Ishikawa (cell line): Measurements from ENCODE around the gene GATM.

Experiments used
- CEBPB ChIP-seq: IDR thresholded peaks from 2 replicates; pipeline ENCODE4 v1.6.1; 2012
- CREB1 ChIP-seq: IDR thresholded peaks from 2 replicates; pipeline ENCODE4 v1.6.1; 2012; ENCODE audit warnings: low read depth
- EGR1 ChIP-seq: IDR thresholded peaks from 2 replicates; pipeline ENCODE4 v1.6.1; 2012
- EP300 ChIP-seq: IDR thresholded peaks from 2 replicates; pipeline ENCODE4 v1.6.1; 2012; ENCODE audit warnings: borderline replicate concordance
- FOXM1 ChIP-seq: IDR thresholded peaks from 2 replicates; pipeline ENCODE4 v1.6.1; 2012; ENCODE audit warnings: low read depth, borderline replicate concordance
- MAX ChIP-seq: IDR thresholded peaks from 2 replicates; pipeline ENCODE4 v1.6.1; 2012
- NFIC ChIP-seq: IDR thresholded peaks from 2 replicates; pipeline ENCODE4 v1.6.1; 2012
- RAD21 ChIP-seq: IDR thresholded peaks from 2 replicates; pipeline ENCODE4 v1.6.1; 2012; ENCODE audit warnings: low read depth
- REST ChIP-seq: IDR thresholded peaks from 2 replicates; pipeline ENCODE4 v1.6.1; 2012; ENCODE audit warnings: low read depth, mild to moderate bottlenecking
- TAF1 ChIP-seq: IDR thresholded peaks from 2 replicates; pipeline ENCODE4 v1.6.1; 2012; ENCODE audit warnings: low read depth, mild to moderate bottlenecking
- TCF12 ChIP-seq: IDR thresholded peaks from 2 replicates; pipeline ENCODE4 v1.6.1; 2012; ENCODE audit warnings: low read depth
- TEAD4 ChIP-seq: IDR thresholded peaks from 2 replicates; pipeline ENCODE4 v1.6.1; 2012
- USF1 ChIP-seq: IDR thresholded peaks from 2 replicates; pipeline ENCODE4 v1.6.1; 2012
- YY1 ChIP-seq: IDR thresholded peaks from 2 replicates; pipeline ENCODE4 v1.6.1; 2012; ENCODE audit warnings: low read depth
- ZBTB7A ChIP-seq: IDR thresholded peaks from 2 replicates; pipeline ENCODE4 v1.6.1; 2012; ENCODE audit warnings: low read depth

Gene GATM

GRCh38 chr15:45363334-45363733 lies 15.0 kb downstream of the GATM start:
- TF ChIP-seq ZBTB7A (no peak), RAD21 (no peak), TEAD4 (no peak), TAF1 (no peak), CEBPB (no peak), USF1 (no peak)

- TF ChIP-seq TCF12 = no peak
- no peak for TF ChIP-seq CEBPB
- TF ChIP-seq ZBTB7A = no peak
- TF ChIP-seq YY1 = no peak
- no peak for TF ChIP-seq FOXM1
- no peak for TF ChIP-seq TAF1
- no peak for TF ChIP-seq MAX
- TF ChIP-seq EP300 = no peak
- no peak for TF ChIP-seq TEAD4
- TF ChIP-seq RAD21 = no peak
These were observed 15.9 kb downstream of the GATM start for GRCh38 chr15:45362419-45362818.

- TF ChIP-seq NFIC (no peak), USF1 (no peak), EP300 (no peak), MAX (no peak), TAF1 (no peak), REST (no peak), RAD21 (no peak), TEAD4 (no peak), ZBTB7A (no peak), CEBPB (no peak)
These were observed 16.5 kb downstream of the GATM start for GRCh38 chr15:45361878-45362277.

- no peak for TF ChIP-seq NFIC
- no peak for TF ChIP-seq USF1
- no peak for TF ChIP-seq EGR1
- no peak for TF ChIP-seq FOXM1
These were observed 22.5 kb downstream of the GATM start for GRCh38 chr15:45355860-45356259.

- TF ChIP-seq CREB1 = no peak
- no peak for TF ChIP-seq ZBTB7A
- no peak for TF ChIP-seq NFIC
- no peak for TF ChIP-seq FOXM1
- TF ChIP-seq TEAD4 = no peak
- TF ChIP-seq TAF1 = no peak
- TF ChIP-seq REST = no peak
- TF ChIP-seq CEBPB = no peak
- TF ChIP-seq USF1 = no peak
- TF ChIP-seq EGR1 = no peak
- no peak for TF ChIP-seq RAD21
- no peak for TF ChIP-seq TCF12
- TF ChIP-seq MAX = no peak
- no peak for TF ChIP-seq EP300
- no peak for TF ChIP-seq YY1
These were observed 23.6 kb downstream of the GATM start for GRCh38 chr15:45354711-45355110.

- no peak for TF ChIP-seq FOXM1
- no peak for TF ChIP-seq RAD21
- TF ChIP-seq TCF12 = no peak
- no peak for TF ChIP-seq USF1
- no peak for TF ChIP-seq EP300
These were observed 27.1 kb downstream of the GATM start for GRCh38 chr15:45351227-45351626.
